Right lobe of liver (tissue), 6 donors: ENCODE data around the gene PGS1. TPM values are rescaled to one million over a fixed set of nuclear protein-coding genes. Genes with fewer than 3 reads are reported as not detected.
A peak's percentile ranks its signal among the peaks of the same experiment; 100 is the strongest.

Experiments used
- ATAC-seq, 4 donors: fragments of 200-7000 bp; cut with Tn5 transposase; one replicate each; pipeline ENCODE4 v1.9.1; 2020; ENCODE audit warnings: mild to moderate bottlenecking in 4 of 4, moderate library complexity in 4 of 4
- DNase-seq, 3 donors: peaks; one replicate each; pipeline ENCODE4 v3.0.0-alpha.2; 2020
- H3K27ac ChIP-seq, 3 donors: fragments of 200-600 bp; one replicate each; pipeline ENCODE4 v1.8.0; 2022
- H3K27me3 ChIP-seq, 2 donors: fragments of 200-600 bp; one replicate each; pipeline ENCODE4 v1.8.0; 2022
- H3K36me3 ChIP-seq, 4 donors: fragments of 200-600 bp; sonication (generic) in 1 of 4; one replicate each; pipeline versions ENCODE4 v1.5.1 to v1.8.0; 2017 to 2022; ENCODE audit warnings: control low read depth in 1 of 4
- H3K4me1 ChIP-seq, 4 donors: fragments of 200-600 bp; sonication (generic) in 1 of 4; one replicate each; pipeline versions ENCODE4 v1.5.1 to v1.8.0; 2017 to 2022; ENCODE audit warnings: control low read depth in 1 of 4
- H3K4me3 ChIP-seq, 3 donors: fragments of 200-600 bp; one replicate each; pipeline ENCODE4 v1.8.0; 2022
- H3K9me3 ChIP-seq, 4 donors: fragments of 200-600 bp; sonication (generic) in 1 of 4; one replicate each; pipeline versions ENCODE4 v1.5.1 to v1.8.0; 2017 to 2022; ENCODE audit warnings: control low read depth in 1 of 4
- CTCF ChIP-seq, 4 donors: fragments of 200-600 bp in 3 of 4; fragments of 450-650 bp in 1 of 4; IDR thresholded peaks; one replicate each; pipeline versions ENCODE4 v1.5.1 to v1.8.0; 2016 to 2022; ENCODE audit warnings: antibody characterized with exemption in 4 of 4, mild to moderate bottlenecking in 2 of 4
- POLR2A ChIP-seq: fragments of 450-650 bp; IDR thresholded peaks from one replicate; pipeline ENCODE4 v1.6.1; 2017; ENCODE audit warnings: antibody characterized with exemption, mild to moderate bottlenecking
- WGBS: methylation state at CpG from one replicate; pipeline ENCODE4 v1.1.6; 2018; ENCODE audit warnings: low coverage, low lambda C conversion rate; ENCODE audit not compliant: insufficient coverage; ENCODE audit errors: missing lambda C conversion rate; 5-methylcytosine and 5-hydroxymethylcytosine counted together
- intact Hi-C, 2 donors: fragments of 100-400 bp; cut with DNase I; formaldehyde crosslinking; loops; one replicate each; pipeline versions ENCODE4 v1.11.2 to v1.14.1; 2022
- total RNA-seq, 6 experiments: library from RNA; depleted of rRNA in 2 of 6; stranded (reverse); fragments of >200 nt in 2 of 6; fragmentation: NEBNext Ultra II Directional in 3 of 6; extraction: Animal tissue kit (Norgen Biotek cat#: 25700) in 3 of 6; gene quantifications; one replicate each; pipeline versions ENCODE4 v1.1.0 to v1.2.4, GENCODE V29; 2016 to 2023
- donor health status: DM: no; HTN: yes; CAD: no.
- donor health status: DM: no; HTN: no; CAD: no.
- donor health status: DM: no; HTN: no; CAD: no.
- donor health status: DM: no; HTN: yes; CAD: no.
- donor health status: DM: no; HTN: yes; CAD: no.

Gene PGS1
- total RNA-seq, 6 experiments from 2014 or later: 8.8 to 17.5 (median 13.4) TPM

GRCh38 chr17:78418326-78419026 lies 40.0 kb downstream of the PGS1 start:
- Histone ChIP-seq H3K36me3 (peaks cover 0 to 12% (median 4%) of the 10 kb centered on the region in 4 donors), H3K27ac (peak overlapping the region in 2 of 3 donors; percentile 3 to 89), H3K9me3 (no peaks in the 10 kb centered on the region), H3K27me3 (no peaks in the 10 kb centered on the region), H3K4me1 (peaks cover 0 to 14% (median 0%) of the 10 kb centered on the region in 4 donors), H3K4me3 (no peak overlapping the region)
- 69% methylated on average over 12 of the region's 12 CpGs for WGBS
- ATAC-seq (no peak), DNase-seq (no peak)
- intact Hi-C loops: no loop called here
- TF ChIP-seq POLR2A (no peak), CTCF (IDR thresholded peaks at IDR 0.05) (no peak)

- no peaks in the 10 kb centered on the region for H3K27me3 ChIP-seq
- no peak for TF ChIP-seq POLR2A
- TF ChIP-seq CTCF (IDR thresholded peaks at IDR 0.05): no peak
- ATAC-seq: no peak
- 52% methylated on average over 2 of the region's 22 CpGs for WGBS
- no peaks in the 10 kb centered on the region for H3K9me3 ChIP-seq
- H3K36me3 ChIP-seq: peaks cover 3 to 23% (median 5%) of the 10 kb centered on the region in 4 donors
- intact Hi-C loops: loop anchor here (5.0 to 10.0 kb wide), 4 partner anchors 53 to 135 kb away; partner anchors contain the start of gene SOCS3 (in 1 of the 2)
- peaks cover 0 to 14% (median 0%) of the 10 kb centered on the region in 4 donors for H3K4me1 ChIP-seq
- peak overlapping the region in 2 of 3 donors; percentile 3 to 16 for H3K27ac ChIP-seq
- DNase-seq: no peak
- no peak overlapping the region for H3K4me3 ChIP-seq
These were observed 41.7 kb downstream of the PGS1 start for GRCh38 chr17:78419970-78420815.

- H3K27me3 ChIP-seq: no peaks in the 10 kb centered on the region
- DNase-seq (no peak), ATAC-seq (no peak)
- H3K4me3 ChIP-seq: no peak overlapping the region
- peak overlapping the region in 1 of 3 donors; percentile 7 for H3K27ac ChIP-seq
- peaks cover 3 to 23% (median 5%) of the 10 kb centered on the region in 4 donors for H3K36me3 ChIP-seq
- intact Hi-C loops: loop anchor here (5.0 to 10.0 kb wide), 4 partner anchors 54 to 136 kb away; partner anchors contain the start of gene SOCS3 (in 1 of the 2)
- 0% methylated on average over 1 of the region's 6 CpGs for WGBS
- peaks cover 0 to 14% (median 0%) of the 10 kb centered on the region in 4 donors for H3K4me1 ChIP-seq
- TF ChIP-seq POLR2A (no peak), CTCF (IDR thresholded peaks at IDR 0.05) (no peak)
- H3K9me3 ChIP-seq: no peaks in the 10 kb centered on the region
These were observed 42.7 kb downstream of the PGS1 start for GRCh38 chr17:78421084-78421533.

- Histone ChIP-seq H3K27me3 (no peaks in the 10 kb centered on the region), H3K36me3 (peaks cover 3 to 26% (median 5%) of the 10 kb centered on the region in 4 donors), H3K4me3 (no peak overlapping the region), H3K9me3 (no peaks in the 10 kb centered on the region), H3K4me1 (peaks cover 0 to 14% (median 0%) of the 10 kb centered on the region in 4 donors), H3K27ac (peak overlapping the region in 1 of 3 donors; percentile 29)
- peak; percentile 98 to 99 (median 98) for TF ChIP-seq CTCF (IDR thresholded peaks at IDR 0.05)
- no peak for TF ChIP-seq POLR2A
- WGBS: 64% methylated on average over 9 of the region's 24 CpGs
- ATAC-seq: peak; percentile 86 to 92 (median 88)
- intact Hi-C loops: loop anchor here (2.0 to 10.0 kb wide), 5 partner anchors 54 to 171 kb away; partner anchors contain the start of gene SOCS3 (in 1 of the 2)
- peak; percentile 79 to 82 (median 81) for DNase-seq
These were observed 43.3 kb downstream of the PGS1 start for GRCh38 chr17:78421534-78422266.
